ENCODE data around the gene CD80. TPM values are rescaled to one million over a fixed set of nuclear protein-coding genes. Genes with fewer than 3 reads are reported as not detected.

Gene CD80
- total RNA-seq, 1 donor from 2014 or later: not detected

DNA sequence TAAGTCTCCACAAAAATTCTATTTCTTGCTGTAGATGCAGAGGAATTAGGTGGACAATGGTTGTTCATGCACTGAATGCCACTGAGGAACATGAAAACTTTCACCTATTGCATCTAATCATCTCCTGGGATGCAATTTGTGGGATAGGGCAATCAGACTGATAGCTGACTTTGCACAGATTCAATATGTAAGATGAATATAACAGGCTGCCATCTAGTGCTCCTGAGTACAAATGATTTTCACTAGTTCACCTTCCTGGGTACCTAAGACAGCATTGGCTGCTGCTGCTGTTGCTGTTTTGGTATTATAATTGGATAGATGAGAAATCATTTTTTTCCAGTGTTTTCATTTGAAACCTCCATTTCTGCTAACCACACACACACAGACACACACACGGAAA lies 41.4 kb downstream of the CD80 start:
- no peak overlapping the region for H3K4me3 ChIP-seq (ENCODE audit: low read depth, low read length)
- no peak for DNase-seq (ENCODE audit: low read depth)
- TF ChIP-seq, protein P1, sequence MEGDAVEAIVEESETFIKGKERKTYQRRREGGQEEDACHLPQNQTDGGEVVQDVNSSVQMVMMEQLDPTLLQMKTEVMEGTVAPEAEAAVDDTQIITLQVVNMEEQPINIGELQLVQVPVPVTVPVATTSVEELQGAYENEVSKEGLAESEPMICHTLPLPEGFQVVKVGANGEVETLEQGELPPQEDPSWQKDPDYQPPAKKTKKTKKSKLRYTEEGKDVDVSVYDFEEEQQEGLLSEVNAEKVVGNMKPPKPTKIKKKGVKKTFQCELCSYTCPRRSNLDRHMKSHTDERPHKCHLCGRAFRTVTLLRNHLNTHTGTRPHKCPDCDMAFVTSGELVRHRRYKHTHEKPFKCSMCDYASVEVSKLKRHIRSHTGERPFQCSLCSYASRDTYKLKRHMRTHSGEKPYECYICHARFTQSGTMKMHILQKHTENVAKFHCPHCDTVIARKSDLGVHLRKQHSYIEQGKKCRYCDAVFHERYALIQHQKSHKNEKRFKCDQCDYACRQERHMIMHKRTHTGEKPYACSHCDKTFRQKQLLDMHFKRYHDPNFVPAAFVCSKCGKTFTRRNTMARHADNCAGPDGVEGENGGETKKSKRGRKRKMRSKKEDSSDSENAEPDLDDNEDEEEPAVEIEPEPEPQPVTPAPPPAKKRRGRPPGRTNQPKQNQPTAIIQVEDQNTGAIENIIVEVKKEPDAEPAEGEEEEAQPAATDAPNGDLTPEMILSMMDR (conservative IDR thresholded peaks at IDR 0.05; ENCODE audit: low read depth, low read length): no peak

DNA sequence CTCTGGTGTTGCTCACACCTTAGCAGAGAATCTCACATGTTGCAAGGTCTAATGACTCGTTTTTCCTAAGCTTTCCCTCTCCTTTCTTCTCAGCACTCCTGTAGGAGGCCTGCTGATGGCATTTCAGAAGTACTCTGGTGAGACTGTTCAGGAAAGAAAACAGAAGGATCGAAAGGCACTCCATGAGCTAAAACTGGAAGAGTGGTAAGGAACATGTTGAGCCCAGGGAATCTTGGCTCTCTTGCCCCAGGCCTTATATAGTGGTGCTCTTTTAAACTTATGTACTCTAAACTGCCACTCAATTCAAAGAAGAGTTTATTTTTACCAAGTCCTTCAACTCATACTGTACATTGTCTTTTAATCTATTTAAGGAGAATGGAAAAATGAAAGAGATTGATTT lies 42.3 kb downstream of the CD80 start:
- TF ChIP-seq, protein P1 (conservative IDR thresholded peaks at IDR 0.05; ENCODE audit: low read depth, low read length): no peak
- no peak overlapping the region for H3K4me3 ChIP-seq (ENCODE audit: low read depth, low read length)
- DNase-seq (ENCODE audit: low read depth): no peak

DNA sequence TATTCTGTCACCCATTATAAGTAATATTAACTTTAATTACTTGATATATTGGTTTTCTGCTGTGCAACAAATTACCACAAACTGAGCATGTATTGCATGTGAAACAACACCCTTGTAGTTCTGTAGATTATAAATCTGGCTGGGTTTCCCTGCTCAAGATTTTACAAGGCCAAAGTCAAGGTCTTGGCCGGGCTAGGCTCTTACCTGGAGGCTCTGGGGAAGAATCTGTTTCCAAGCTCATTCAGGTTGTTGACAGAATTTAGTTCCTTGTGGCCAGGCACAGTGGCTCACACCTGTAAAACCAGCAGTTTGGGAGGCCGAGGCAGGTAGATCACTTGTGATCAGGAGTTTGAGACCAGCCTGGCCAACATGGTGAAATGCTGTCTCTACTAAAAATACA lies 44.8 kb downstream of the CD80 start:
- no peak for DNase-seq (ENCODE audit: low read depth)
- TF ChIP-seq, protein P1 (conservative IDR thresholded peaks at IDR 0.05; ENCODE audit: low read depth, low read length): no peak
- H3K4me3 ChIP-seq (ENCODE audit: low read depth, low read length): no peak overlapping the region

DNA sequence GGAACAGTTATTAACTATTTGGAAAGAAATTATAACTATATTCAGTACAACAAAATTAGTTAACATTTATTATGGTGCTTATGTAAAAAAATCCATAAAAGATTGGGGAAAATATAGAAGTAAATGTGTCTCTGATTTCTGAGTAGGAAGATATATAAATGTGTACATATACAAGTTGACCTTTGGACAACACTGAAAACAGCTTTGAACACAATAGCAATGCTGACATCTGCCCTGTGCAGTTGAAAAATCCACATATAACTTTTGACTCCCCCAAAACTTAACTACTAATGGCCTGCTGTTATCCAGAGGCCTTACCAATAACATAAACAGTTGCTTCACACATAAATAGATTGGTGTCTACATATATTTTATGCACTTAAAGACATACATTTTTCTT lies 48.7 kb downstream of the CD80 start:
- TF ChIP-seq, protein P1 (conservative IDR thresholded peaks at IDR 0.05; ENCODE audit: low read depth, low read length): no peak
- DNase-seq (ENCODE audit: low read depth): no peak
- H3K4me3 ChIP-seq (ENCODE audit: low read depth, low read length): no peak overlapping the region

DNA sequence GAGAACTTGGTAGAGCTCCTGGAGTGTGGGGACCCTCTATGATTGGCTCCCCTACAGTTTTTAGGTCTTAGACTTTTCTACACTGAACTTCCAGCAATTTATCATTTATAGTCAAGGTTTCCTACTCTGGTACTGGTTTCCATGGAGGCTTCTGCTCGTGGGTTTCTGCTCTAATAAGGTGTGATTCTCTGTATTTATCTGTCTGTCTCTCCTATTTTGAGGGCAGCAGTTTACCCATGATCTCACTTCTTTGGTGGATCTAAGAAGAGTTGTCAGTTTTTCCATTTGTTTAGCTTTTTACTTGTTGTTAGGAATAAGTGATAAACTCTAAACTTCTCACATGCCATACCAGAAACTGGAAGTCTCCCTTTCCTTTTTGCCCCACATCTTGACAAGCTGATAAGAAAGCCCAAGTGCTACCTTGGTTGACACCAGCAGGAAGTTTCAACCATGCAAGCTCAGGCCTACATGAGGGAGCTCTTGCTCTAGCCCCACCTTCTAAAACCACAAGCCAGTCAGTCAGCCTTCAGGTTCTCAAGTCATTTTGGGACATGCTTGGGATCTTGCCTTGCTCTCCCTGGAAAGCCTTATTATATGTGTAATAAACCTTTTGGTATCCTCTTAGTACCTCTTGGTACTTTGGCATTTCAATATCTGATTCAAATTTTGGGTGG lies 51.1 kb downstream of the CD80 start:
- no peak overlapping the region for H3K4me3 ChIP-seq (ENCODE audit: low read depth, low read length)
- TF ChIP-seq, protein P1 (conservative IDR thresholded peaks at IDR 0.05; ENCODE audit: low read depth, low read length): no peak
- no peak for DNase-seq (ENCODE audit: low read depth)

DNA sequence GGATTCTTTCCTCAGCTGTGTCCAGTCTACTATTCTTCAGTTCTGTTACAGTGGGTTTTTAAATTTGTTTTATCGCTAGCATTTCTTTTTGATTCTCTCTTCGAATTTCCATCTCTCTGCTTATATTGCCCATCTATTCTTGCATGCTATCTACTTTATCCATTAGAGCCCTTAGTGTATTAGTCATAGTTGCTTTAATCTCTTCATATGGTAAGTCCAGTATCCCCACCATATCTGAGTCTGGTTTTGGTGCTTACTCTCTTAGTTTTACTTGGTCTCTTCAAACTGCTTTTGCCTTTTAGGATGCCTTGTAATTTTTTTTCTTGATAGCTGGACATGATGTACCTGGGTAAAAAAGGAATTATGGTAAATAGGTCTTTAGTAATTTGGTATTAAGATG lies 52.0 kb downstream of the CD80 start:
- H3K4me3 ChIP-seq (ENCODE audit: low read depth, low read length): no peak overlapping the region
- TF ChIP-seq, protein P1 (conservative IDR thresholded peaks at IDR 0.05; ENCODE audit: low read depth, low read length): no peak
- no peak for DNase-seq (ENCODE audit: low read depth)

DNA sequence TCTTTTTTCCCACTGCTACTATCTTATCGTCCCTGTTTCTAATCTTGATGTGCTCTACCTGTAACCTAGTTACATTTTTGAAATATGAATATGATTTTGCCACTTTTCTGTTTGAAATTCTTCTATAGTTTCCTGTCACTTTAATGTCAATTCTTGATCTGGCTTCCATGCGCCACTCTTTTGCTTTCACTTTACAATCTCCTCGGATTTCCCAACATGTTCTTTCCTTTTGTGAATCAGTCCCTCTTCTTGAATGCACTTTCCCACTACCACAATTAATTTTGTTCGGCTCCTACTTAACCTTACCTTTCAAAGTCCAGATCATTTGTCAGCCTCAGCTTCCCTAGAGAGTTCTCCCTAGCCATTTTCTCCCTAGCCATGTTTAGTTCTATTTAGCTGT lies 52.8 kb downstream of the CD80 start:
- no peak for DNase-seq (ENCODE audit: low read depth)
- TF ChIP-seq, protein P1 (conservative IDR thresholded peaks at IDR 0.05; ENCODE audit: low read depth, low read length): no peak
- no peak overlapping the region for H3K4me3 ChIP-seq (ENCODE audit: low read depth, low read length)
